ENCODE measurements around the gene CYP1A1.

DNA sequence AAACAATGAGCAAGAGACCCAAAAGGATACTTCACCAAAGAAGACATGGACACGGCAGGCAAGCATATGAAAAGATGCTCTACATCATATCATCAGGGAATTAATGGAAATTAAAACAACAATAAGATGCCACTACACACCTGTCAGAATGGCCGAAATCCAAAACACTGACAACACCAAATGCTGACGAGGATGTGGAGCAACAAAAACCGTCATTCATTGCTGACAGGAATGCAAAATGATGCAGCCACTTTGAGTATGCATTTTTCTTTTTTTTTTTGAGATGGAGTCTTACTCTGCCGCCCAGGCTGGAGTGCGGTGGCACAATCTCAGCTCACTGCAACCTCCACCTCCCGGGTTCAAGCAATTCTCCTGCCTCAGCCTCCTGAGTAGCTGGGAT is 48.5 kb downstream of the CYP1A1 start:
- no peak for TF ChIP-seq CTCF (IDR thresholded peaks at IDR 0.05)
- no peak for TF ChIP-seq POLR2A (IDR thresholded peaks at IDR 0.05)
- TF ChIP-seq POLR2AphosphoS5 (IDR thresholded peaks at IDR 0.05) = no peak

Measured in breast epithelium (tissue), 3 donors.